ENCODE measurements around the gene KMO. TPM values are rescaled to one million over a fixed set of nuclear protein-coding genes. Genes with fewer than 3 reads are reported as not detected.

Gene KMO
- total and polyA plus RNA-seq, 2 of the 4 experiments (the other 2 are of a cell fraction): not detected

DNA sequence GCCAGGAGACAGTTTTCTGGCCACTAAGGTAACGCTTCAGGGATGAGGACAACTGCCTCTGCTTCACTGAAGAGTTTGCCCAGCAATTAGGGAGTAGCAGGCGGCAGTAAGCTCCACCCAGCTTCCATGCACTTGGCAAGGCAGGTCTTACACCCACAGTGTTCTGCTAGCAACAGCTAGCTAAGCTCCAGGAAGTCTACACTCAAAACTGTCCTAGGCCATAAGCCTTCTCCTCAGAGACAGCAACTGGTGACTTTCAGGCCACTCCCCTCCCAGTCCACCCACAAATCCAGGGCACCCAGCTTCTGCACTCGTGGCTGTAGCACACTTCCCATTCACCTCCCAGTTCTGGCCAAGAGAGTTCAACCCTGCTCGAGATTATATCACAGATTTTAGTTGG is 47.3 kb downstream of the KMO start:
- Histone ChIP-seq H4K20me1 (ENCODE audit: insufficient read depth, low read length) (no peaks in the 10 kb centered on the region), H2BK5ac (ENCODE audit: low read depth, low read length, poor library complexity, severe bottlenecking) (no peak overlapping the region), H3K4me3 (ENCODE audit: insufficient read depth, low read depth, low read length) (no peak overlapping the region), H3K9me3 (ENCODE audit: control insufficient read depth, insufficient read depth, low read length) (no peaks in the 10 kb centered on the region), H3K36me3 (ENCODE audit: control insufficient read depth, insufficient read depth, low read length) (no peaks in the 10 kb centered on the region), H4K8ac (ENCODE audit: low read depth in 2 of 2, low read length in 2 of 2) (no peak overlapping the region), H2BK20ac (ENCODE audit: low read depth, low read length) (no peak overlapping the region), H2BK120ac (ENCODE audit: low read depth, low read length) (no peak overlapping the region), H2AFZ (replicated peaks; ENCODE audit: low read length, poor library complexity) (no peak overlapping the region), H3K79me1 (ENCODE audit: low read depth in 1 of 2, low read length in 2 of 2) (no peaks in the 10 kb centered on the region), H3K56ac (ENCODE audit: extremely low read depth, insufficient read depth, low read length) (no peak overlapping the region), H4K91ac (ENCODE audit: insufficient read depth, low read depth, low read length) (no peak overlapping the region), H3K4me2 (ENCODE audit: low read depth, low read length) (no peak overlapping the region), H2BK15ac (ENCODE audit: low read depth, low read length) (no peak overlapping the region), H3K27me3 (ENCODE audit: control insufficient read depth, insufficient read depth, low read length) (no peaks in the 10 kb centered on the region), H3K9ac (ENCODE audit: low read depth, low read length) (no peak overlapping the region), H3K27ac (ENCODE audit: insufficient read depth, low read length) (no peak overlapping the region), H3K23ac (ENCODE audit: low read depth, low read length) (no peak overlapping the region), H3K14ac (replicated peaks; ENCODE audit: low read depth, low read length) (no peak overlapping the region), H2AK5ac (ENCODE audit: low read depth, low read length) (no peak overlapping the region), H2AK9ac (replicated peaks; ENCODE audit: low read depth, low read length, poor library complexity) (no peak overlapping the region), H3K4ac (ENCODE audit: low read depth, low read length) (no peak overlapping the region), H3K4me1 (ENCODE audit: control insufficient read depth, insufficient read depth, low read length) (no peaks in the 10 kb centered on the region), H3K9me1 (ENCODE audit: insufficient read depth, low read length) (no peaks in the 10 kb centered on the region), H4K5ac (ENCODE audit: low read depth, low read length) (no peak overlapping the region), H3K18ac (ENCODE audit: low read depth, low read length) (no peak overlapping the region)
- DNase-seq: no peak
- 40% methylated on average over 1 of the region's 4 CpGs; no CpG with 5 or more reads in 1 of the 2 experiments for WGBS, 2 experiments (ENCODE audit: extremely low coverage in 2 of 2, insufficient read length in 1 of 2)
- dilution Hi-C loops (cut with HindIII; ENCODE audit: low sequenced_read_pairs, unreplicated experiment): no loop called here
- no peak for ATAC-seq (ENCODE audit: low read depth)
- CTCF ChIA-PET: interaction anchor here (0.6 kb wide), 1 partner anchor 255 kb away, joined by 4 read pairs; no protein-coding TSS in a partner anchor
- no TSS peak for BruUV-seq (replicated peaks)
- in situ Hi-C loops (cut with MboI; ENCODE audit: low sequenced_read_pairs): no loop called here
- intact Hi-C loops (cut with micrococcal nuclease): loop anchor here (5.0 kb wide), 1 partner anchor 42 kb away; no protein-coding TSS in a partner anchor
- TF ChIP-seq RFX5 (IDR thresholded peaks at IDR 0.05; ENCODE audit: low read depth, low read length) (no peak), BHLHE40 (IDR thresholded peaks at IDR 0.05; ENCODE audit: low read depth, low read length) (no peak), RCOR1 (IDR thresholded peaks at IDR 0.05; ENCODE audit: insufficient replicate concordance, low read length) (no peak), NFE2L2 (IDR thresholded peaks at IDR 0.05; ENCODE audit: low read depth, low read length) (no peak), CHD1 (IDR thresholded peaks at IDR 0.05; ENCODE audit: low read depth, low read length) (no peak), CEBPB (IDR thresholded peaks at IDR 0.05; ENCODE audit: low read depth, low read length) (no peak), ELK1 (IDR thresholded peaks at IDR 0.05; ENCODE audit: borderline replicate concordance, low read depth, low read length) (no peak), MAZ (IDR thresholded peaks at IDR 0.05; ENCODE audit: borderline replicate concordance, low read depth, low read length) (no peak)
- TF ChIP-seq, protein P1, sequence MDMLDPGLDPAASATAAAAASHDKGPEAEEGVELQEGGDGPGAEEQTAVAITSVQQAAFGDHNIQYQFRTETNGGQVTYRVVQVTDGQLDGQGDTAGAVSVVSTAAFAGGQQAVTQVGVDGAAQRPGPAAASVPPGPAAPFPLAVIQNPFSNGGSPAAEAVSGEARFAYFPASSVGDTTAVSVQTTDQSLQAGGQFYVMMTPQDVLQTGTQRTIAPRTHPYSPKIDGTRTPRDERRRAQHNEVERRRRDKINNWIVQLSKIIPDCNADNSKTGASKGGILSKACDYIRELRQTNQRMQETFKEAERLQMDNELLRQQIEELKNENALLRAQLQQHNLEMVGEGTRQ (IDR thresholded peaks at IDR 0.05; ENCODE audit: low read depth, low read length): no peak
- POLR2A ChIA-PET (ENCODE audit: unreplicated experiment): no interaction called here

Measured in IMR-90 (cell line).